Stimulated activated naive CD8-positive, alpha-beta T cell treated with anti-CD3 and anti-CD28 coated beads, Interleukin-15, Interleukin-2, amounts not matched to agents 100 ng/mL and 50 ng/mL, for 24 hours (primary cell): ENCODE measurements around the gene OTOGL.

Source experiments
- H3K27ac Mint-ChIP-seq: one replicate; pipeline ENCODE4 v1.8.0; 2021; ENCODE audit warnings: mild to moderate bottlenecking, mixed read lengths
- H3K27me3 Mint-ChIP-seq: one replicate; pipeline ENCODE4 v1.8.0; 2021; ENCODE audit warnings: mixed read lengths
- H3K36me3 Mint-ChIP-seq: one replicate; pipeline ENCODE4 v1.8.0; 2021; ENCODE audit warnings: low read depth, mixed read lengths
- H3K4me1 Mint-ChIP-seq: one replicate; pipeline ENCODE4 v1.8.0; 2021; ENCODE audit warnings: low read depth, mixed read lengths
- H3K4me3 Mint-ChIP-seq: one replicate; pipeline ENCODE4 v1.8.0; 2021; ENCODE audit warnings: mild to moderate bottlenecking, mixed read lengths
- H3K9me3 Mint-ChIP-seq: one replicate; pipeline ENCODE4 v1.8.0; 2021; ENCODE audit warnings: mixed read lengths

OTOGL gene

DNA sequence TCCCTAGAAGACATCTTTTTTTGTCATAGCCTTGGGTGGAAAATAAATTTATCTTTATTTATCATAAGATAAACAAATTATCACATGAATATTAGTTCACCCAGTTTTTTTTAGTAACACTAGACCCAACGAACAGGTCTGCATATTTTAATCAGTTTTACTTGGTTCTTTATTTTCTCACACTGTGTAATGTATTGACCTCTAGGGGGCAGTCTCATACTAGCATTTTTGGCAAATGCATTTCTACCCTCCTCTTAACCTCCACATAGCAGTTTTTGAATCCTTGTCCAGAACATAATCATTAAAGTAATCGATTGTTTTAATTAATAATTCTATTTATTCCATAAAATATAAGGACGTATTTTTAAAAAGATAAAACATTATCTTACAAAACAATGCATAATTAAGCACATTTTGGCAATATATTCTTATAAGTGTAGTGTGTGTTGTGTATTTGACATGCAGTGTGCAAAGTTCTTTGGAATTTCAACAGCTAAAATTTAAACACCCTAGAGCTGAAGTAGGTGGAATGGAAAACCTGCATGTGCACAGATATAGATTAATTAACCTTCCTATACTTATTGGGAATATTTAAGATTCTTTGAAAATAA is 313.1 kb downstream of the OTOGL start:
- Mint-ChIP-seq H3K36me3 (no peaks in the 10 kb centered on the region), H3K27me3 (no peaks in the 10 kb centered on the region), H3K9me3 (no peaks in the 10 kb centered on the region), H3K27ac (no peak overlapping the region), H3K4me1 (no peaks in the 10 kb centered on the region), H3K4me3 (no peak overlapping the region)

DNA sequence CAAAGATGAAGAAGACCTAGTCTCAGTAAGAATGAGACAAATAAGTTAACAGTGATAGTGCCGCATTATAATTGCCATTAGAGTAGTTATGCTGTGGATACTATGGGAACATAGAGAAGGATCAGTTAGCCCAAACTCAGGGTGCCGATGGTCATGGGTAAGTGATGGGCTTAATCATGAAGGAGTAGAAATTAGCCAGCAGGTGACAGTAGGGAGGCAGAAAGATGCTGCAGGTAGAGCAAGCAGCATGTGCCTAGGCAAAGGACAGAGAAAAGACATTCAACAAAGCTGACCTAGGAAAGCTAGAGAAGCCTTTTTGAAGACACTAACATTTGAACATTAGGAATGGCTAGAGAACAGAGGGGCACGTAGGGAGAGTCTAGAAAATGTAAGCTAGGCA is 314.1 kb downstream of the OTOGL start:
- no peaks in the 10 kb centered on the region for H3K4me1 Mint-ChIP-seq
- no peaks in the 10 kb centered on the region for H3K36me3 Mint-ChIP-seq
- H3K9me3 Mint-ChIP-seq = no peaks in the 10 kb centered on the region
- no peak overlapping the region for H3K4me3 Mint-ChIP-seq
- no peaks in the 10 kb centered on the region for H3K27me3 Mint-ChIP-seq
- no peak overlapping the region for H3K27ac Mint-ChIP-seq

DNA sequence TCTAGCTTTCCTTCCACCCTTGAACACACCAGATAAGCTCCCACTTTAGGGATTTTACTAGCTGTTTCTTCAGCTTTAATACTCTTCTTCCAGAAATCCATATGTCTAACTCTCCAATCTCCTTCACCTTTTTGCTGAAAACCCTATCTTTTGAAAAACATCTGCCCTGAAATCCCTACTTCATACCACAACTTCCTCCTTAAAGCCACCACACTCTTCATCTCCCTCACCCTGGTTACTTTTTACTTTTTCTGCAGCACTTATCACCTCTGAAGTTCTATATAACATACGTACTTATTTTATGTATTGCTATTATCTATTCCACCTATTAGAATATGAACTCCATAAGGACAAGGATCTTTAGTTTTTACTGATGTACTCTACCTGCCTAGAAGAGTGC is 316.1 kb downstream of the OTOGL start:
- no peak overlapping the region for H3K27ac Mint-ChIP-seq
- H3K4me1 Mint-ChIP-seq = no peaks in the 10 kb centered on the region
- H3K9me3 Mint-ChIP-seq = no peaks in the 10 kb centered on the region
- no peaks in the 10 kb centered on the region for H3K36me3 Mint-ChIP-seq
- H3K4me3 Mint-ChIP-seq = no peak overlapping the region
- no peaks in the 10 kb centered on the region for H3K27me3 Mint-ChIP-seq

DNA sequence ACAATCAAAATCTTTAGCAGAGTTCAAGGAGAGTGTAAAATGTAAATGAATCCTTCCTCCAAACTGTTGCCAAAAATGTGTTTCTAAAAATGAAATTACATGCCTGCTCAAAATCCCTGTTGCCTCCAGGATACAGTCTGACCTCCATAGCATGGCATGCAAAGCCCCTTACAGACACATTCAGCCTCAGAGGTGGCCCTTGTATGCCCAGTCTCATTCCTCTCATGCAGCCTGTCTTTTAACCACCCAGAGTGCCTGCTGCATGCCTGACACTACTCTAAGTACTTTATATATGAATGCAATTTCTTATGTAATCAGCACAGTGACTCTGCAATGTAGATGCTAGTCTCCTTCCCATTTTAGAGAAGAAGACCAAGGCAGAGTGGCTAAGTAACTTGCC is 320.3 kb downstream of the OTOGL start:
- no peaks in the 10 kb centered on the region for H3K36me3 Mint-ChIP-seq
- H3K4me1 Mint-ChIP-seq = no peaks in the 10 kb centered on the region
- H3K27me3 Mint-ChIP-seq = no peaks in the 10 kb centered on the region
- no peaks in the 10 kb centered on the region for H3K9me3 Mint-ChIP-seq
- no peak overlapping the region for H3K27ac Mint-ChIP-seq
- H3K4me3 Mint-ChIP-seq = no peak overlapping the region

DNA sequence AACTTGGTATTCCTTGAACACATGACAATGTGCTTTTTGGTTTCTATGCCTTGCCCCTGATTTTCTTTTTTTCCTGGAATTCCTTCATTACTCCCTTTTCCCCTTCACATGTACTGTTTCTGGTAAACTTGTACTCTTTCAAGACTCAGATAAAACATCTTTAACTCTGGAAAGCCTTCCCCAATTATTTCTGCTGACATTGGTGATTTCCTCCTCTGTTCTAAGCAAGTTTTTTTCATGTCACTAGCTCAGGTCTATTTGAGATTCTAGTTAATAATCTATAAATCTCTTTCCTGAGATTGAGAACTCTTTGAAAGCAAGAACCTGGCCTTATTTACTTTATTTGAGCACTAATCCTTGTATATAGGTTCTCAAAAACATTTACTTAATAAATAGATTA is 320.7 kb downstream of the OTOGL start:
- H3K4me3 Mint-ChIP-seq = no peak overlapping the region
- no peaks in the 10 kb centered on the region for H3K4me1 Mint-ChIP-seq
- H3K36me3 Mint-ChIP-seq = no peaks in the 10 kb centered on the region
- H3K9me3 Mint-ChIP-seq = no peaks in the 10 kb centered on the region
- no peaks in the 10 kb centered on the region for H3K27me3 Mint-ChIP-seq
- H3K27ac Mint-ChIP-seq = no peak overlapping the region

DNA sequence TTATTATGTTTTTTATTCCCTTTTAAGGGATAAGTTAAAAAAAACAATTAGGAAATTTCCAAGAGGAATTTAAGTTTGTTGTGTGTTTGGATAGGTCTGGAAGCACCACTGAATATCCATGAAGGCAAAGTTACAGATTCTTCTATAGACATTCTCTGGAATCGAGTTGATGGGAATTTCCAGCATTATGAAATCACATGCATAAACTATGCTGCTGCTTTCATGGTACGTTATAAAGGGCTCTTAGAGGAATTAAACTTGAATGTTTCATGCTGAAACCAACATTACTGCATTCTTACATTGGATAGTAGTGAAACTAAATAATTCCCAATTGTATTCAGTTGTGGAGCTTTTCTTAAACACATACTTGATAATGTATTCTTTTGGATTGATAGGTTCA is 323.2 kb downstream of the OTOGL start:
- H3K9me3 Mint-ChIP-seq = no peaks in the 10 kb centered on the region

More for the DNA sequence above, 323.2 kb downstream of the OTOGL start:
- H3K27ac Mint-ChIP-seq = no peak overlapping the region
- no peak overlapping the region for H3K4me3 Mint-ChIP-seq
- no peaks in the 10 kb centered on the region for H3K27me3 Mint-ChIP-seq
- no peaks in the 10 kb centered on the region for H3K36me3 Mint-ChIP-seq
- H3K4me1 Mint-ChIP-seq = no peaks in the 10 kb centered on the region
